Psoas muscle (tissue), 8 donors: ENCODE measurements around the gene ATP6V1A. TPM values are rescaled to one million over a fixed set of nuclear protein-coding genes. Genes with fewer than 3 reads are reported as not detected.

Experiments used
- ATAC-seq, 4 donors: fragments of 200-7000 bp; cut with Tn5 transposase; one replicate each; pipeline ENCODE4 v1.9.1; 2020; ENCODE audit warnings: moderate library complexity in 3 of 4, mild to moderate bottlenecking in 2 of 4
- DNase-seq, 2 donors: peaks; one replicate each; pipeline ENCODE4 v3.0.0-alpha.2; 2020
- H3K27ac ChIP-seq: fragments of 200-600 bp; one replicate; pipeline ENCODE4 v1.8.0; 2022
- H3K27me3 ChIP-seq, 3 donors: fragments of 200-600 bp in 1 of 3; one replicate each; pipeline versions ENCODE4 v1.6.1 to v1.8.0; 2013 to 2022; ENCODE audit warnings: low read length in 2 of 3, mild to moderate bottlenecking in 2 of 3, moderate library complexity in 1 of 3; ENCODE audit not compliant: insufficient read depth in 3 of 3
- H3K36me3 ChIP-seq, 2 donors: fragments of 200-600 bp in 1 of 2; one replicate each; pipeline versions ENCODE4 v1.6.1 to v1.8.0; 2013 to 2022; ENCODE audit warnings: low read depth in 1 of 2, mild to moderate bottlenecking in 1 of 2, moderate library complexity in 1 of 2; ENCODE audit not compliant: insufficient read depth in 1 of 2
- H3K4me1 ChIP-seq: fragments of 200-600 bp; one replicate; pipeline ENCODE4 v1.8.0; 2022
- H3K4me3 ChIP-seq: fragments of 200-600 bp; one replicate; pipeline ENCODE4 v1.8.0; 2022; ENCODE audit warnings: mild to moderate bottlenecking
- H3K9me3 ChIP-seq: fragments of 200-600 bp; one replicate; pipeline ENCODE4 v1.8.0; 2022
- WGBS, 3 donors: extraction: QIAGEN DNeasy Blood & Tissue Kit; methylation state at CpG; one replicate each; pipeline versions ENCODE4 v1.1.6 to v1.1.7; 2013; 5-methylcytosine and 5-hydroxymethylcytosine counted together
- intact Hi-C, 2 donors: fragments of 100-400 bp; cut with DNase I; formaldehyde crosslinking; loops; one replicate each; pipeline versions ENCODE4 v1.11.0 to v1.14.2; 2022
- long read RNA-seq, 2 donors: library from polyadenylated mRNA; unstranded; transcript quantifications; one replicate each; pipeline ENCODE4 v2.0.0, GENCODE V29; 2021
- polyA plus RNA-seq, 3 donors: library from polyadenylated mRNA; stranded (reverse); fragments of 200-250 nt; gene quantifications; one replicate each; pipeline ENCODE4 v1.2.3, GENCODE V29; 2013
- total RNA-seq, 4 donors: library from RNA; stranded (reverse); fragmentation: NEBNext Ultra II Directional in 2 of 4; extraction: Animal tissue kit (Norgen Biotek cat#: 25700) in 2 of 4; gene quantifications; one replicate each; pipeline versions ENCODE4 v1.2.1 to v1.2.4, GENCODE V29; 2021 to 2023
- TF ChIP-seq, protein P1 (sequence below): fragments of 200-600 bp; IDR thresholded peaks from one replicate; pipeline ENCODE4 v1.8.0; 2022; ENCODE audit warnings: antibody characterized with exemption
- donor health status: healthy with polysubstance abuse.
- donor health status: DM: no; HTN: no; CAD: no; lungs with moderate emphysema.
- donor health status: Bipolar disorder and iron deficiency.
- donor health status: healthy.
- donor health status: DM: yes; HTN: yes; CAD: no.
- donor health status: DM: no; HTN: no; CAD: no.
- donor health status: DM: no; HTN: no; CAD: no.
- donor health status: DM: yes; HTN: yes; CAD: no.

Gene ATP6V1A
- total RNA-seq: 10 to 100 TPM; 15.3 to 20.6 (median 17.1) TPM
- 10 to 100 TPM in 1 of 3 donors, 1 to 10 TPM in 2; 4.2 to 19.5 (median 6.9) TPM for polyA plus RNA-seq
- long read RNA-seq, donor 1, full-length matches to known transcripts: 1 of 2 reads
- long read RNA-seq, donor 1, partial matches to known transcripts: 0 of 2 reads
- long read RNA-seq, donor 1, other reads (novel, unspliced or antisense): 1 of 2 reads
- long read RNA-seq, donor 2, full-length matches to known transcripts: 8 of 13 reads
- long read RNA-seq, donor 2, partial matches to known transcripts: 3 of 13 reads
- long read RNA-seq, donor 2, other reads (novel, unspliced or antisense): 2 of 13 reads

DNA sequence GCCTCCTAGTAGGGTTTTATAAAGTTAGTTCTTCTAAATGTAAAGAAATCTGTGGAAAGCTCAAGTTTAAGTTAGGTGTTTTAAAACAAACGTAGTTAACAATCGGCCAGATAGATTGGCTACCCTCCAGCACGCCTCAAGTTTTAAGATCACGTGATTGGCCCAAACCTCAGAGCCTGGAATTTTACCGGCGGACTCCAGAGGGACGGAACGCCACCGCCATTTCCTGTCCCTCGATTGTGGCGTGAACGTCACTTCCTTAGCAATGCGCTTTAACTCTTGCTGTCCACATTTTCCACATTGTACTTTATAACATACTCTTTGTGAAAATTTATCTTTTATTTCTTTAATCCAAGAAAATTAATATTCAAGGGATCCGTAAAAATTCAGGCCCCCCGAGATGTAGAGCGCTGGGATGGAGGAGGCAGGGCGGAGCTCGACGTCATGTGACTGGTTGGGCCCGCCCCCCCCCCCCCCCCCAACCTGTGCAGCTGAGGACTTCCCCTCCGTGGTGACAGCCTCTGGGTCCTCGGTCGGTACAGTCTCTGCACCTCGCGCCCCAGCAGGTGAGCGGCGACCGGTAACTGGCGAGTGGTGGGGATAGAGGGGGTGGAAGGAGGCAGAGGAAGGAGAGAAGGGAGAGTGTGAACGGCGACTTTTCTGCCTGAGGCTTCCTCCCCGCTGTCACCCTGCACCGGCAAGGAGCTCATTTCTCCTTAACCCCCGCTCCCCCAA lies at the start of gene ATP6V1A:
Gene ATP6V1A, plus strand, starts transcription at position 488 of the 735 bp plus-strand sequence. CDS start 31,719 bp downstream, outside the sequence.
- H3K4me1 ChIP-seq: peaks cover 53% of the 10 kb centered on the region

DNA sequence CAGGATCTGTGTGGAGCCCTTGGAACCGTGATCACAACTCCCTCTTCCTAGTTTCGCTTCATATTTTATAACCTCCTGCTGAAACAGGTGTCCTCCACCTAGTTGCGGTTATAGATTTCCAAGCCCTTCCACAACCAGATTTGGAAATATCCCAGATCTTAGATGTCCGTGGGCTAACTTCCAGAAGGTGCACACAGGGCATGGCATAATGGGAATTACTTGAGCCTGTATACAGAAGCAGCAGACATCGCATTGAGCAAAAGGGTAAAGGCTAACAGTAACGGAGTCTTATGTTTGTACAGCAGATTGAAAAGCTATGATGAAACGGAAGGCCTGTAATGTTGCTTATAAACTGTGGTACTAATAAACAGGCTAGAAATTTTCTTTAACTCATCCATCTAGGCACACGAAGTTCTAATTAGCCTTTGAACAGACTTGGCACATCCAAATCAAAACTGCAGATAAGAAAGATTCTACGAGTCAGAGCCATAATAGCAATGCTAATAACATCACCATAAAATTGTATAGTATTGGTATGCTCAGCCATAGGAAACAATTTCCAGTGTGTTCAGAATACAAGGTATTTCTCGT lies 49.2 kb upstream of the ATP6V1A start:
- Histone ChIP-seq H3K9me3 (no peaks in the 10 kb centered on the region), H3K27me3 (no peaks in the 10 kb centered on the region), H3K4me3 (peak overlapping the region; percentile 81), H3K36me3 (no peaks in the 10 kb centered on the region), H3K4me1 (peaks cover 36% of the 10 kb centered on the region), H3K27ac (peak overlapping the region; percentile 99)
- TF ChIP-seq, protein P1, sequence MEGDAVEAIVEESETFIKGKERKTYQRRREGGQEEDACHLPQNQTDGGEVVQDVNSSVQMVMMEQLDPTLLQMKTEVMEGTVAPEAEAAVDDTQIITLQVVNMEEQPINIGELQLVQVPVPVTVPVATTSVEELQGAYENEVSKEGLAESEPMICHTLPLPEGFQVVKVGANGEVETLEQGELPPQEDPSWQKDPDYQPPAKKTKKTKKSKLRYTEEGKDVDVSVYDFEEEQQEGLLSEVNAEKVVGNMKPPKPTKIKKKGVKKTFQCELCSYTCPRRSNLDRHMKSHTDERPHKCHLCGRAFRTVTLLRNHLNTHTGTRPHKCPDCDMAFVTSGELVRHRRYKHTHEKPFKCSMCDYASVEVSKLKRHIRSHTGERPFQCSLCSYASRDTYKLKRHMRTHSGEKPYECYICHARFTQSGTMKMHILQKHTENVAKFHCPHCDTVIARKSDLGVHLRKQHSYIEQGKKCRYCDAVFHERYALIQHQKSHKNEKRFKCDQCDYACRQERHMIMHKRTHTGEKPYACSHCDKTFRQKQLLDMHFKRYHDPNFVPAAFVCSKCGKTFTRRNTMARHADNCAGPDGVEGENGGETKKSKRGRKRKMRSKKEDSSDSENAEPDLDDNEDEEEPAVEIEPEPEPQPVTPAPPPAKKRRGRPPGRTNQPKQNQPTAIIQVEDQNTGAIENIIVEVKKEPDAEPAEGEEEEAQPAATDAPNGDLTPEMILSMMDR: no peak
- intact Hi-C loops: loop anchor here (2.0 to 5.0 kb wide), 3 partner anchors 37 to 47 kb away; no protein-coding TSS in a partner anchor
- DNase-seq (no peak), ATAC-seq (peak in 1 of 4 donors; percentile 29)
- WGBS, 3 donors: 4 to 7% (median 5%) methylated on average over 10 of the region's 10 CpGs

More for the DNA sequence above, at the start of gene ATP6V1A:
- no peaks in the 10 kb centered on the region for H3K27me3 ChIP-seq
- DNase-seq (peak; percentile 88 to 93), ATAC-seq (peak; percentile 77 to 81 (median 80))
- intact Hi-C loops: loop anchor here (5.0 to 10.0 kb wide), 4 partner anchors 91 to 232 kb away; partner anchors contain the start of genes GRAMD1C (in 1 of the 2) and SPICE1 (in 1 of the 2)
- peak within 1 kb of the TSS; percentile 99 for H3K27ac ChIP-seq
- H3K36me3 ChIP-seq: no peaks in the 10 kb centered on the region
- H3K9me3 ChIP-seq: no peaks in the 10 kb centered on the region
- 0 to 1% (median 1%) methylated on average over 32 to 34 of the region's 34 CpGs for WGBS, 3 donors
- TF ChIP-seq, protein P1: no peak
- peak within 1 kb of the TSS; percentile 89 for H3K4me3 ChIP-seq

DNA sequence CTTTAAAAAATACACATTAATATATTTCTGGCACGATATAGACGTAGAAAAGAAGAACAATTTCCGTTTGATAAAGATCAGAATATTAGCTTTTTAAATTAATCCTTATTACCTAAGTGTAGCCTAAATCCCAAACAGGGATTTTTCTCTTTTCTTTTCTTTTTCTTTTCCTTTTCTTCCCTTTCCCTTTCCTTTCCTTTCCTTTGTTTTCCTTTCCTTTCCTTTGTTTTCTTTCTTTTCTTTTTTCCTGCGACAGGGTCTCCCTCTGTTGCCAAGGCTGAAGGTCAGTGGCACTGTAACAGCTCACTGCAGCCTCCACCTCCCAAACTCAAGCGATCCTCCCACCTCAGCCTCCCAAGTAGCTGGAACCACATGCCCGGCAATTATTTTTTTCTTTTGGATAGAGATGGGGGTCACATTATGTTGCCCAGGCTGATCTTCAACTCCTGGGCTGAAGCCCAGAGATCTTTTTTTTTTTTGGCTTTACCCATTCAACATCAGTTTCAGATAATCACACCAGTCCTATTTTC lies 48.6 kb upstream of the ATP6V1A start:
- DNase-seq (no peak), ATAC-seq (no peak)
- Histone ChIP-seq H3K27ac (peak overlapping the region; percentile 99), H3K4me3 (peak overlapping the region; percentile 81), H3K4me1 (peaks cover 29% of the 10 kb centered on the region), H3K9me3 (no peaks in the 10 kb centered on the region), H3K36me3 (no peaks in the 10 kb centered on the region), H3K27me3 (no peaks in the 10 kb centered on the region)
- 62 to 75% (median 70%) methylated on average over 6 of the region's 6 CpGs for WGBS, 3 donors
- intact Hi-C loops: loop anchor here in 1 of 2 donors (5.0 kb wide), 1 partner anchor 44 kb away; no protein-coding TSS in a partner anchor
- TF ChIP-seq, protein P1: no peak

DNA sequence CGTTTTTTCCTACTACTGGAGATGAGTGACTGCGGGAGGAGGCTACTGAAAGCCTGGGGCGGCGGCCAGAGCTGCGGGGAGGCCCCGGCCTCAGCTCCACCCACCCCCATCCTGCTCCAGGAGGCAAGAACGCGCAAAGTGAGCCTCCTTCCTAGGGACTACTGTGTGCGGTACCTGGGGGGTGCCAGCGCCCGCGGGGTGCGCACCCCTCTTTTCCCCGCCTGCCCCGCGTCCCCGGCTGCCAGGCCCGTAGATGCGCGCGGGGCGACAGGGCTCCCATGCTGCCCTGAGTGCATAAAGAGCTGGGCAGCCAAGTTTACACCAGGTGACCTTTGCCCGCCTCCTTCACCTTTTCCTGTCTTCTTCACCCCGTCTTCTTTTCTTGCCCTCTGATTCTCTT lies 47.9 kb upstream of the ATP6V1A start:
- ATAC-seq (no peak), DNase-seq (no peak)
- 21 to 29% (median 26%) methylated on average over 18 to 24 of the region's 24 CpGs for WGBS, 3 donors
- H3K9me3 ChIP-seq: no peaks in the 10 kb centered on the region
- peaks cover 23% of the 10 kb centered on the region for H3K4me1 ChIP-seq
- no peaks in the 10 kb centered on the region for H3K27me3 ChIP-seq
- no peaks in the 10 kb centered on the region for H3K36me3 ChIP-seq
- H3K4me3 ChIP-seq: peak overlapping the region; percentile 81
- H3K27ac ChIP-seq: peak overlapping the region; percentile 99
- TF ChIP-seq, protein P1: no peak
- intact Hi-C loops: loop anchor here in 1 of 2 donors (5.0 kb wide), 1 partner anchor 43 kb away; no protein-coding TSS in a partner anchor
